Fibroblast of villous mesenchyme (primary cell): ENCODE results near the gene TULP4. TPM values are rescaled to one million over a fixed set of nuclear protein-coding genes. Genes with fewer than 3 reads are reported as not detected.
A peak's percentile ranks its signal among the peaks of the same experiment; 100 is the strongest.

Source experiments
- DNase-seq: peaks from one replicate; pipeline ENCODE4 v3.0.0-alpha.2; 2010; ENCODE audit warnings: low read depth
- H3K4me3 ChIP-seq: 2 replicates; pipeline ENCODE4 v1.5.1; 2011; ENCODE audit warnings: low read depth, mild to moderate bottlenecking, low read length
- total RNA-seq: library from RNA; depleted of rRNA; stranded (reverse); fragments of >200 nt; gene quantifications from 2 replicates; pipeline ENCODE4 v1.2.3, GENCODE V29; 2012
- TF ChIP-seq, protein P1 (sequence below): IDR thresholded peaks from 2 replicates; pipeline ENCODE4 v1.5.1; 2012; ENCODE audit warnings: low read depth, mild to moderate bottlenecking, low read length; ENCODE audit not compliant: insufficient read depth

The TULP4 gene
- total RNA-seq, 1 donor = 120 TPM

DNA sequence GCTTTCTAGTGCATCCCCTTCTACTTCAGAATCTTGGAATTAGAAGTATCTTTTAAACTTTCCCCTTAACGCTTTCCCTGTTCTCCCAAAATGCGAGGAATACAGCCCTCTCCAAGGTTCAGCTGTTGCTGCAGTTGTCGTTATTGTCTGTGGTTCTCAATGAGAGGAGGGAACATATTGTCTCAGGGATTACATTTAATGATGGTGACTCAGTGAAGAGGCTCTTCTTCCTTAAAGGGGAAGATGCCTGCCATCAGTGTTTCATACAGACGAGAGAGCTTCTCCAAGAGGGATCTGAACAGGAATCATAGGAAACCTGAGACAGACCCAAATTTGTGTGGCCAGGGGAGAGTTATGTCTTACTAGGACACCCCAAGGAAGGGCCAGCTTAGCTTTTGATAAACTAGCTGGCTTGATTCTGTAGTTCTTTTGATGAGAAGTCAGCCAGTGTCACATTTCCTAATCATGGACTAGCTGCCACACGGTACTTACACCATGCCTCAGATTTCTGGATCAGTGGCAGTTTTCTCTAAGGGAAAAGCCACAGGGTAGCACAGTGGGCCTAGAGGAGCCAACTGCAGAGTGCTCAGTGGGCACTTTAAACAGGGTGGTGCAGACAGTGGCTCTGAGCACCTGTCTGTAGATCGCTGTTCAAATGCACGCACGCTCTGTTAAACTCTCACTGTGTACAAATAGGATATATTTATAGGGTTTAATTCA, 187.9 kb downstream of the TULP4 start:
- DNase-seq = peak; percentile 69
- no peak overlapping the region for H3K4me3 ChIP-seq

DNA sequence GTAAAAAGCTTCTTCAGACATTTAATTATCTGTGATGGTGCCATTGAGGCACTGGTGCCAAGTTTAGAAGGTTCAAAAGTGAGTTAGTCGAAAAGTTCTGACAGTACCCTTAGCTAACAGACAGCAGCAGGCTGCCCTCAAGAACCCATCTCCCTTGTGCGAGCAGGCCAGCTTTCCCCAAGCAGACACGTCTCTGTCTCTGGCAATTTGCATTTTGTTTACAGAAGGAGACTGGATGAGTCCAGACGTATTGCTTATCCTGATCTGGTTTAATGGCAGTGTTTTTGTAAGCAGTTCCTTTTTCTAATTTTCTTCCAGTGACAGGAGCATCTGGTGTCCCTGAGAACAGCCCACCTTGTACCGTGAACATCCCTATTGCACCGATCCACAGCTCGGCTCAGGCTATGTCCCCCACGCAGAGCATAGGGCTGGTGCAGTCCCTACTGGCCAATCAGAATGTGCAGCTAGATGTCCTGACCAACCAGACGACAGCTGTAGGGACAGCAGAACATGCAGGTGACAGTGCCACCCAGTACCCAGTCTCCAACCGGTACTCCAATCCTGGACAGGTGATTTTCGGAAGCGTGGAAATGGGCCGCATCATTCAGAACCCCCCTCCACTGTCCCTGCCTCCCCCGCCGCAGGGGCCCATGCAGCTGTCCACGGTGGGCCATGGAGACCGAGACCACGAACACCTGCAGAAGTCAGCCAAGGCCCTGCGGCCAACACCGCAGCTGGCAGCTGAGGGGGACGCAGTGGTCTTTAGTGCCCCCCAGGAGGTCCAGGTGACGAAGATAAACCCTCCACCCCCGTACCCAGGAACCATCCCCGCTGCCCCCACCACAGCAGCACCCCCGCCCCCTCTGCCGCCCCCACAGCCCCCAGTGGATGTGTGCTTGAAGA, 189.3 kb downstream of the TULP4 start:
- H3K4me3 ChIP-seq = no peak overlapping the region
- TF ChIP-seq, protein P1, sequence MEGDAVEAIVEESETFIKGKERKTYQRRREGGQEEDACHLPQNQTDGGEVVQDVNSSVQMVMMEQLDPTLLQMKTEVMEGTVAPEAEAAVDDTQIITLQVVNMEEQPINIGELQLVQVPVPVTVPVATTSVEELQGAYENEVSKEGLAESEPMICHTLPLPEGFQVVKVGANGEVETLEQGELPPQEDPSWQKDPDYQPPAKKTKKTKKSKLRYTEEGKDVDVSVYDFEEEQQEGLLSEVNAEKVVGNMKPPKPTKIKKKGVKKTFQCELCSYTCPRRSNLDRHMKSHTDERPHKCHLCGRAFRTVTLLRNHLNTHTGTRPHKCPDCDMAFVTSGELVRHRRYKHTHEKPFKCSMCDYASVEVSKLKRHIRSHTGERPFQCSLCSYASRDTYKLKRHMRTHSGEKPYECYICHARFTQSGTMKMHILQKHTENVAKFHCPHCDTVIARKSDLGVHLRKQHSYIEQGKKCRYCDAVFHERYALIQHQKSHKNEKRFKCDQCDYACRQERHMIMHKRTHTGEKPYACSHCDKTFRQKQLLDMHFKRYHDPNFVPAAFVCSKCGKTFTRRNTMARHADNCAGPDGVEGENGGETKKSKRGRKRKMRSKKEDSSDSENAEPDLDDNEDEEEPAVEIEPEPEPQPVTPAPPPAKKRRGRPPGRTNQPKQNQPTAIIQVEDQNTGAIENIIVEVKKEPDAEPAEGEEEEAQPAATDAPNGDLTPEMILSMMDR = no peak
- no peak for DNase-seq

More for the DNA sequence above, 187.9 kb downstream of the TULP4 start:
- TF ChIP-seq, protein P1 = no peak

DNA sequence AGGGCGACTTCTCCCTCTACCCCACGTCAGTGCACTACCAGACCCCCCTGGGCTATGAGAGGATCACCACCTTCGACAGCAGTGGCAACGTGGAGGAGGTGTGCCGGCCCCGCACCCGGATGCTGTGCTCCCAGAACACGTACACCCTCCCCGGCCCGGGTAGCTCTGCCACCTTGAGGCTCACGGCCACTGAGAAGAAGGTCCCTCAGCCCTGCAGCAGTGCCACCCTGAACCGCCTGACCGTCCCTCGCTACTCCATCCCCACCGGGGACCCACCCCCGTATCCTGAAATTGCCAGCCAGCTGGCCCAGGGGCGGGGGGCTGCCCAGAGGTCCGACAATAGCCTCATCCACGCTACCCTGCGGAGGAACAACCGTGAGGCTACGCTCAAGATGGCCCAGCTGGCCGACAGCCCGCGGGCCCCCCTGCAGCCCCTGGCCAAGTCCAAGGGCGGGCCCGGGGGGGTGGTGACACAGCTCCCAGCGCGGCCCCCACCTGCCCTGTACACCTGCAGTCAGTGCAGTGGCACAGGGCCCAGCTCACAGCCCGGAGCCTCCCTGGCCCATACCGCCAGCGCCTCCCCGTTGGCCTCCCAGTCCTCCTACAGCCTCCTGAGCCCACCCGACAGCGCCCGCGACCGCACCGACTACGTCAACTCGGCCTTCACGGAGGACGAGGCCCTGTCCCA, 190.1 kb downstream of the TULP4 start:
- H3K4me3 ChIP-seq = no peak overlapping the region
- TF ChIP-seq, protein P1 = no peak
- DNase-seq = no peak

DNA sequence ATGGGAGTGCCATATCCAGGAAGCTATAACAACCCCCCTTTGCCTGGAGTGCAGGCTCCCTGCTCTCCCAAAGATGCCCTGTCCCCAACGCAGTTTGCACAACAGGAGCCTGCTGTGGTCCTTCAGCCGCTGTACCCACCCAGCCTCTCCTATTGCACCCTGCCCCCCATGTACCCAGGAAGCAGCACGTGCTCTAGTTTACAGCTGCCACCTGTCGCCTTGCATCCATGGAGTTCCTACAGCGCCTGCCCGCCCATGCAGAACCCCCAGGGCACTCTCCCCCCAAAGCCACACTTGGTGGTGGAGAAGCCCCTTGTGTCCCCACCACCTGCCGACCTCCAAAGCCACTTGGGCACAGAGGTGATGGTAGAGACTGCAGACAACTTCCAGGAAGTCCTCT, 191.0 kb downstream of the TULP4 start:
- TF ChIP-seq, protein P1 = no peak
- no peak overlapping the region for H3K4me3 ChIP-seq
- DNase-seq = no peak

DNA sequence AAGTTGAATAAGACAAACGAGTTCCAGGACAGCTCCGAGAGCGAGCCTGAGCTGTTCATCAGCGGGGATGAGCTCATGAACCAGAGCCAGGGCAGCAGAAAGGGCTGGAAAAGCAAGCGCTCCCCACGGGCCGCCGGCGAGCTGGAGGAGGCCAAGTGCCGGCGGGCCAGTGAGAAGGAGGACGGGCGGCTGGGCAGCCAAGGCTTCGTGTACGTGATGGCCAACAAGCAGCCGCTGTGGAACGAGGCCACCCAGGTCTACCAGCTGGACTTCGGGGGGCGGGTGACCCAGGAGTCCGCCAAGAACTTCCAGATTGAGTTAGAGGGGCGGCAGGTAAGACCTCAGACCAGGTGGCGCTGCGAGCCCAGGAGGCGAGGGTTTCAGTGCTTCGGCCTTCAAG, 191.6 kb downstream of the TULP4 start:
- no peak for DNase-seq
- no peak overlapping the region for H3K4me3 ChIP-seq
- TF ChIP-seq, protein P1 = no peak

DNA sequence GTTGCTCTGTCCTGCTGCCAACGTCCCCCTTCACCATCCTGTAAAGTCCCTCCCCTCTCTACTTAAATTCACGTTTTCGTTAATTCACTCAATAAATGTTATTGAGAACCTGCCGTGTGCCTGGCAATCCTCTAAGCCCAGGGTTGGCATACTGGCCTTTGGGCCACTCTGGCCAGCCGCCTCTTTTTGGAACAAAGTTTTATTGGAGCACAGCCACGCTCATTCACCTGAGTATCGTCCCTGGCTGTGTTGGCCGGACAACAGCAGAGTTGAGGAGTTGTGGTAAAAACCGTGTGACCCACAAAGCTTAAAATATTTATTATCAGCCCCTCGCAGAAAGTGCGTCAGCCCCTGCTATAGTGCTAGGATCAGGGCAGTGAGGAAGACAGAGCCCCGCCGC, 192.9 kb downstream of the TULP4 start:
- H3K4me3 ChIP-seq = no peak overlapping the region
- TF ChIP-seq, protein P1 = no peak
- DNase-seq = no peak
